Activated CD4-positive, alpha-beta T cell treated with anti-CD3 and anti-CD28 coated beads, Interleukin-2, amount 10 ng/mL, durations not matched to agents 7 days and 5 days (primary cell): Measurements from ENCODE around the gene LAMA2. TPM values are rescaled to one million over a fixed set of nuclear protein-coding genes. Genes with fewer than 3 reads are reported as not detected.

ENCODE experiments used
- CTCF ChIA-PET: fragments of 350-600 bp; sonication (Branson Sonifier 250); formaldehyde crosslinking; loops from one replicate; lab custom pipeline; 2021; ENCODE audit warnings: antibody characterized with exemption; lab: Charles Lee
- POLR2A ChIA-PET: fragments of 350-600 bp; sonication (Branson Sonifier 250); formaldehyde crosslinking; loops from one replicate; lab custom pipeline; 2021; ENCODE audit warnings: antibody characterized with exemption; lab: Charles Lee
- DNase-seq: peaks from one replicate; pipeline ENCODE4 v3.0.0-alpha.2; 2020
- H3K27ac Mint-ChIP-seq: one replicate; pipeline ENCODE4 v1.8.0; 2021; ENCODE audit warnings: mild to moderate bottlenecking, moderate library complexity, mixed read lengths
- H3K27me3 Mint-ChIP-seq: one replicate; pipeline ENCODE4 v1.8.0; 2021; ENCODE audit warnings: mixed read lengths
- H3K36me3 Mint-ChIP-seq: one replicate; pipeline ENCODE4 v1.8.0; 2021; ENCODE audit warnings: low read depth, mixed read lengths
- H3K4me1 Mint-ChIP-seq: one replicate; pipeline ENCODE4 v1.8.0; 2021; ENCODE audit warnings: mixed read lengths
- H3K4me3 Mint-ChIP-seq: one replicate; pipeline ENCODE4 v1.8.0; 2021; ENCODE audit warnings: mild to moderate bottlenecking, moderate library complexity, mixed read lengths
- H3K9me3 Mint-ChIP-seq: one replicate; pipeline ENCODE4 v1.8.0; 2021; ENCODE audit warnings: mixed read lengths
- total RNA-seq, 2 experiments: library from RNA; stranded (reverse); gene quantifications; one replicate each; pipeline ENCODE4 v1.2.3, GENCODE V29; 2021

LAMA2 gene
- total RNA-seq, 2 experiments from 2014 or later: 0.02 to 0.05 TPM

GRCh38 chr6:129111346-129111745, 228.4 kb downstream of the LAMA2 start:
- ChIA-PET POLR2A (no interaction called here), CTCF (no interaction called here)
- Mint-ChIP-seq H3K36me3 (no peaks in the 10 kb centered on the region), H3K4me1 (no peaks in the 10 kb centered on the region), H3K27ac (no peak overlapping the region), H3K4me3 (no peak overlapping the region), H3K27me3 (no peaks in the 10 kb centered on the region), H3K9me3 (no peaks in the 10 kb centered on the region)
- no peak for DNase-seq

GRCh38 chr6:129111853-129112252, 228.9 kb downstream of the LAMA2 start:
- ChIA-PET CTCF (no interaction called here), POLR2A (no interaction called here)
- DNase-seq: no peak
- no peak overlapping the region for H3K27ac Mint-ChIP-seq
- no peak overlapping the region for H3K4me3 Mint-ChIP-seq
- H3K27me3 Mint-ChIP-seq: no peaks in the 10 kb centered on the region
- H3K4me1 Mint-ChIP-seq: no peaks in the 10 kb centered on the region
- H3K36me3 Mint-ChIP-seq: no peaks in the 10 kb centered on the region
- H3K9me3 Mint-ChIP-seq: no peaks in the 10 kb centered on the region

- no peaks in the 10 kb centered on the region for H3K36me3 Mint-ChIP-seq
- H3K9me3 Mint-ChIP-seq: no peaks in the 10 kb centered on the region
- POLR2A ChIA-PET: no interaction called here
- H3K27ac Mint-ChIP-seq: no peak overlapping the region
- H3K27me3 Mint-ChIP-seq: no peaks in the 10 kb centered on the region
- no peak overlapping the region for H3K4me3 Mint-ChIP-seq
- no peaks in the 10 kb centered on the region for H3K4me1 Mint-ChIP-seq
- no peak for DNase-seq
- CTCF ChIA-PET: no interaction called here
Observed at GRCh38 chr6:129112591-129112990, 229.7 kb downstream of the LAMA2 start.

GRCh38 chr6:129113637-129114036, 230.7 kb downstream of the LAMA2 start:
- Mint-ChIP-seq H3K27me3 (no peaks in the 10 kb centered on the region), H3K9me3 (no peaks in the 10 kb centered on the region), H3K27ac (no peak overlapping the region), H3K4me1 (no peaks in the 10 kb centered on the region), H3K4me3 (no peak overlapping the region), H3K36me3 (no peaks in the 10 kb centered on the region)
- CTCF ChIA-PET: no interaction called here
- POLR2A ChIA-PET: no interaction called here
- no peak for DNase-seq

GRCh38 chr6:129114636-129115391, 231.9 kb downstream of the LAMA2 start:
- POLR2A ChIA-PET: no interaction called here

GRCh38 chr6:129115471-129115870, 232.5 kb downstream of the LAMA2 start:
- H3K27me3 Mint-ChIP-seq: no peaks in the 10 kb centered on the region
- no peaks in the 10 kb centered on the region for H3K9me3 Mint-ChIP-seq
- no peak overlapping the region for H3K4me3 Mint-ChIP-seq
- no peaks in the 10 kb centered on the region for H3K4me1 Mint-ChIP-seq
- DNase-seq: no peak
- H3K27ac Mint-ChIP-seq: no peak overlapping the region
- ChIA-PET POLR2A (no interaction called here), CTCF (no interaction called here)
- no peaks in the 10 kb centered on the region for H3K36me3 Mint-ChIP-seq

More at GRCh38 chr6:129114636-129115391, 231.9 kb downstream of the LAMA2 start:
- Mint-ChIP-seq H3K27me3 (no peaks in the 10 kb centered on the region), H3K4me3 (no peak overlapping the region), H3K4me1 (no peaks in the 10 kb centered on the region), H3K27ac (no peak overlapping the region), H3K9me3 (no peaks in the 10 kb centered on the region), H3K36me3 (no peaks in the 10 kb centered on the region)
- no peak for DNase-seq
- CTCF ChIA-PET: no interaction called here

GRCh38 chr6:129117355-129117754, 234.4 kb downstream of the LAMA2 start:
- DNase-seq: no peak
- Mint-ChIP-seq H3K27me3 (no peaks in the 10 kb centered on the region), H3K4me1 (no peaks in the 10 kb centered on the region), H3K27ac (no peak overlapping the region), H3K36me3 (no peaks in the 10 kb centered on the region), H3K4me3 (no peak overlapping the region), H3K9me3 (no peaks in the 10 kb centered on the region)
- ChIA-PET CTCF (no interaction called here), POLR2A (no interaction called here)

- DNase-seq: no peak
- ChIA-PET POLR2A (no interaction called here), CTCF (no interaction called here)
- H3K9me3 Mint-ChIP-seq: no peaks in the 10 kb centered on the region
- no peak overlapping the region for H3K27ac Mint-ChIP-seq
- H3K4me1 Mint-ChIP-seq: no peaks in the 10 kb centered on the region
- H3K4me3 Mint-ChIP-seq: no peak overlapping the region
- H3K27me3 Mint-ChIP-seq: no peaks in the 10 kb centered on the region
- no peaks in the 10 kb centered on the region for H3K36me3 Mint-ChIP-seq
Observed at GRCh38 chr6:129120856-129121638, 238.1 kb downstream of the LAMA2 start.

GRCh38 chr6:129124347-129124746, 241.4 kb downstream of the LAMA2 start:
- DNase-seq: no peak
- H3K4me3 Mint-ChIP-seq: no peak overlapping the region
- no peak overlapping the region for H3K27ac Mint-ChIP-seq
- no peaks in the 10 kb centered on the region for H3K9me3 Mint-ChIP-seq
- no peaks in the 10 kb centered on the region for H3K36me3 Mint-ChIP-seq
- CTCF ChIA-PET: no interaction called here
- H3K27me3 Mint-ChIP-seq: no peaks in the 10 kb centered on the region
- H3K4me1 Mint-ChIP-seq: no peaks in the 10 kb centered on the region
- POLR2A ChIA-PET: no interaction called here

GRCh38 chr6:129130106-129130505, 247.2 kb downstream of the LAMA2 start:
- ChIA-PET POLR2A (no interaction called here), CTCF (interaction anchor here (0.6 to 0.8 kb wide), 2 partner anchors 21 to 75 kb away, joined by 3 read pairs; no protein-coding TSS in a partner anchor)
- Mint-ChIP-seq H3K4me1 (no peaks in the 10 kb centered on the region), H3K27me3 (peaks cover 2% of the 10 kb centered on the region), H3K27ac (no peak overlapping the region), H3K4me3 (no peak overlapping the region), H3K9me3 (no peaks in the 10 kb centered on the region), H3K36me3 (no peaks in the 10 kb centered on the region)
- DNase-seq: no peak

GRCh38 chr6:129130959-129131681, 248.2 kb downstream of the LAMA2 start:
- Mint-ChIP-seq H3K27me3 (peaks cover 2% of the 10 kb centered on the region), H3K9me3 (no peaks in the 10 kb centered on the region), H3K4me1 (no peaks in the 10 kb centered on the region), H3K4me3 (no peak overlapping the region), H3K27ac (no peak overlapping the region), H3K36me3 (no peaks in the 10 kb centered on the region)
- CTCF ChIA-PET: no interaction called here
- POLR2A ChIA-PET: no interaction called here
- DNase-seq: no peak

- CTCF ChIA-PET: no interaction called here
- Mint-ChIP-seq H3K9me3 (no peaks in the 10 kb centered on the region), H3K4me1 (no peaks in the 10 kb centered on the region), H3K27me3 (peaks cover 2% of the 10 kb centered on the region), H3K36me3 (no peaks in the 10 kb centered on the region), H3K4me3 (no peak overlapping the region), H3K27ac (no peak overlapping the region)
- POLR2A ChIA-PET: no interaction called here
- no peak for DNase-seq
Observed at GRCh38 chr6:129133770-129134192, 250.8 kb downstream of the LAMA2 start.

- peaks cover 2% of the 10 kb centered on the region for H3K27me3 Mint-ChIP-seq
- no peaks in the 10 kb centered on the region for H3K36me3 Mint-ChIP-seq
- H3K27ac Mint-ChIP-seq: no peak overlapping the region
- DNase-seq: no peak
- no peak overlapping the region for H3K4me3 Mint-ChIP-seq
- ChIA-PET CTCF (interaction anchor here (0.6 kb wide), 1 partner anchor 150 kb away, joined by 4 read pairs; no protein-coding TSS in a partner anchor), POLR2A (no interaction called here)
- H3K4me1 Mint-ChIP-seq: no peaks in the 10 kb centered on the region
- H3K9me3 Mint-ChIP-seq: no peaks in the 10 kb centered on the region
Observed at GRCh38 chr6:129134535-129134934, 251.6 kb downstream of the LAMA2 start.
